HepG2 (cell line): ENCODE measurements around the gene TPPP2. TPM values are rescaled to one million over a fixed set of nuclear protein-coding genes. Genes with fewer than 3 reads are reported as not detected.

Experiments
- ARID3A ChIP-seq: IDR thresholded peaks from 2 replicates; pipeline ENCODE4 v1.6.1; 2012; ENCODE audit warnings: low read depth, low read length, improper control_type of control experiment
- CREB1 ChIP-seq, 2 experiments: fragments of 450-650 bp in 1 of 2; IDR thresholded peaks; 2 replicates each; pipeline ENCODE4 v1.6.1; 2016 to 2017; ENCODE audit warnings: control low read depth in 1 of 2, mild to moderate bottlenecking in 1 of 2, missing compliant biosample characterization in 1 of 2, missing genetic modification characterization in 1 of 2
- DMAP1 ChIP-seq: IDR thresholded peaks from 2 replicates; pipeline ENCODE4 v1.6.1; 2016
- E2F2 ChIP-seq: sonication (generic); formaldehyde crosslinking; IDR thresholded peaks from 2 replicates; pipeline ENCODE4 v1.4.0; 2020; ENCODE audit warnings: missing genetic modification reagents, borderline replicate concordance
- GABPB1 ChIP-seq: IDR thresholded peaks from 2 replicates; pipeline ENCODE4 v1.6.1; 2016; ENCODE audit warnings: mild to moderate bottlenecking, missing genetic modification reagents, moderate library complexity, missing compliant biosample characterization
- GLI4 ChIP-seq: sonication (generic); formaldehyde crosslinking; IDR thresholded peaks from 2 replicates; pipeline ENCODE4 v1.5.1; 2020; ENCODE audit warnings: missing genetic modification reagents, mild to moderate bottlenecking, moderate library complexity, borderline replicate concordance
- KAT7 ChIP-seq: IDR thresholded peaks from 2 replicates; pipeline ENCODE4 v1.6.1; 2018; ENCODE audit warnings: borderline replicate concordance, missing compliant biosample characterization
- MEIS2 ChIP-seq: sonication (generic); formaldehyde crosslinking; IDR thresholded peaks from 2 replicates; pipeline ENCODE4 v1.9.0; 2021; ENCODE audit warnings: mild to moderate bottlenecking, missing genetic modification reagents
- MTA1 ChIP-seq: sonication (generic); formaldehyde crosslinking; IDR thresholded peaks from 2 replicates; pipeline ENCODE4 v1.4.0; 2020; ENCODE audit warnings: missing genetic modification reagents, mild to moderate bottlenecking, borderline replicate concordance
- MXD3 ChIP-seq: IDR thresholded peaks from 2 replicates; pipeline ENCODE4 v1.6.1; 2016; ENCODE audit warnings: mild to moderate bottlenecking, missing biosample characterization, missing genetic modification reagents
- NCOA2 ChIP-seq: sonication (generic); formaldehyde crosslinking; IDR thresholded peaks from 2 replicates; pipeline ENCODE4 v1.8.0; 2022; ENCODE audit warnings: inconsistent platforms
- PHF8 ChIP-seq: sonication (generic); formaldehyde crosslinking; IDR thresholded peaks from 2 replicates; pipeline ENCODE4 v1.5.0; 2020; ENCODE audit warnings: missing genetic modification reagents
- SALL1 ChIP-seq: sonication (generic); formaldehyde crosslinking; IDR thresholded peaks from 2 replicates; pipeline ENCODE4 v1.8.0; 2022; ENCODE audit warnings: mild to moderate bottlenecking, missing genetic modification reagents
- TARDBP ChIP-seq: sonication (generic); formaldehyde crosslinking; IDR thresholded peaks from 2 replicates; pipeline ENCODE4 v1.8.0; 2022; ENCODE audit warnings: mild to moderate bottlenecking, missing genetic modification reagents
- TCF7 ChIP-seq: sonication (generic); IDR thresholded peaks from 2 replicates; pipeline ENCODE4 v1.6.1; 2016; ENCODE audit warnings: antibody characterized with exemption, low read depth
- TMF1 ChIP-seq: sonication (generic); formaldehyde crosslinking; IDR thresholded peaks from 2 replicates; pipeline ENCODE4 v1.8.1; 2022; ENCODE audit warnings: low read depth, missing genetic modification reagents
- ZFP90 ChIP-seq: sonication (generic); formaldehyde crosslinking; IDR thresholded peaks from 2 replicates; pipeline ENCODE4 v1.8.0; 2022; ENCODE audit warnings: missing genetic modification reagents, mild to moderate bottlenecking, inconsistent platforms, borderline replicate concordance
- ZFYVE20 ChIP-seq: sonication (generic); formaldehyde crosslinking; IDR thresholded peaks from 2 replicates; pipeline ENCODE4 v1.8.0; 2023; ENCODE audit warnings: low read depth, mild to moderate bottlenecking, moderate library complexity, missing genetic modification reagents, borderline replicate concordance
- ZNF205 ChIP-seq: IDR thresholded peaks from 2 replicates; pipeline ENCODE4 v1.6.1; 2018; ENCODE audit warnings: missing biosample characterization, missing genetic modification reagents
- ZNF430 ChIP-seq: sonication (generic); formaldehyde crosslinking; IDR thresholded peaks from 2 replicates; pipeline ENCODE4 v1.9.0; 2021; ENCODE audit warnings: mild to moderate bottlenecking, missing genetic modification reagents
- ZNF446 ChIP-seq: sonication (generic); formaldehyde crosslinking; IDR thresholded peaks from 2 replicates; pipeline ENCODE4 v1.5.0; 2020; ENCODE audit warnings: mild to moderate bottlenecking, missing genetic modification reagents
- ZNF605 ChIP-seq: sonication (generic); formaldehyde crosslinking; IDR thresholded peaks from 2 replicates; pipeline ENCODE4 v1.8.0; 2022; ENCODE audit warnings: mild to moderate bottlenecking, missing genetic modification reagents
- ZNF780A ChIP-seq: sonication (generic); formaldehyde crosslinking; IDR thresholded peaks from 2 replicates; pipeline ENCODE4 v1.8.0; 2022; ENCODE audit warnings: mild to moderate bottlenecking, missing genetic modification reagents, moderate library complexity
- ZNF878 ChIP-seq: sonication (generic); formaldehyde crosslinking; IDR thresholded peaks from 2 replicates; pipeline ENCODE4 v1.8.1; 2023; ENCODE audit warnings: mild to moderate bottlenecking, missing genetic modification reagents, moderate library complexity
- ZNF883 ChIP-seq: sonication (generic); formaldehyde crosslinking; IDR thresholded peaks from 2 replicates; pipeline ENCODE4 v1.5.1; 2020; ENCODE audit warnings: mild to moderate bottlenecking, missing genetic modification reagents; ENCODE audit errors: not compliant biosample characterization
- ZSCAN9 ChIP-seq: IDR thresholded peaks from 2 replicates; pipeline ENCODE4 v1.6.1; 2016; ENCODE audit warnings: borderline replicate concordance
- polyA plus RNA-seq, 8 experiments: library from polyadenylated mRNA; depleted of rRNA in 3 of 8; stranded (reverse) in 7 of 8; unstranded in 1 of 8; fragments of >200 nt; fragmentation: Illumina TruSeq in 4 of 8; extraction: Trizol in 4 of 8; gene quantifications; 2 replicates each; pipeline versions ENCODE4 v1.2.1 to v1.2.3, GENCODE V29; 2011 to 2016; ENCODE audit warnings: low read depth in 4 of 8, missing spikeins in 1 of 8, mixed read lengths in 1 of 8; ENCODE audit not compliant: insufficient read depth in 1 of 8
- total RNA-seq, 5 experiments: library from RNA; depleted of rRNA; stranded (reverse); fragments of >200 nt; fragmentation: Illumina TruSeq; extraction: Trizol; gene quantifications; 2 replicates each; pipeline ENCODE4 v1.2.3, GENCODE V29; 2016; ENCODE audit warnings: low read depth in 1 of 5

TPPP2 gene
- total and polyA plus RNA-seq, 2 of the 13 experiments (the other 11 are each of a cell fraction or from before 2014, with no cell fraction given), result 0.58 to 4.2 TPM

- TF ChIP-seq ZFYVE20 (CRISPR knock-in tag) (no peak), TARDBP (CRISPR knock-in tag) (peak; percentile 95), ZNF446 (CRISPR knock-in tag) (0 out of 2 replicates have a peak, but pooled peaks have one; percentile 18), GLI4 (0 out of 2 replicates have a peak, but pooled peaks have one; percentile 7), MTA1 (CRISPR knock-in tag) (0 out of 2 replicates have a peak, but pooled peaks have one; percentile 41), ZNF878 (CRISPR knock-in tag) (peak; percentile 74), ZNF605 (CRISPR knock-in tag) (peak; percentile 98), ZNF205 (CRISPR knock-in tag) (peak; percentile 85; the same call in 1 of the 2 replicates), SALL1 (CRISPR knock-in tag) (peak; percentile 99), NCOA2 (CRISPR knock-in tag) (peak; percentile 99), ZSCAN9 (CRISPR knock-in tag) (peak; percentile 83; the same call in 1 of the 2 replicates), MXD3 (CRISPR knock-in tag) (0 out of 2 replicates have a peak, but pooled peaks have one; percentile 38), DMAP1 (peak; percentile 66; the same call in 1 of the 2 replicates), ZNF780A (no peak), E2F2 (no peak), PHF8 (CRISPR knock-in tag) (peak; percentile 29; the same call in 1 of the 2 replicates), TCF7 (peak; percentile 97), MEIS2 (peak; percentile 98), TMF1 (CRISPR knock-in tag) (no peak), KAT7 (no peak; the same call in 1 of the 2 replicates), ZNF430 (CRISPR knock-in tag) (peak; percentile 97), ZNF883 (no peak), GABPB1 (CRISPR knock-in tag) (peak; percentile 45; the same call in 1 of the 2 replicates), ARID3A (peak; percentile 88), CREB1 (IDR thresholded peaks at IDR 0.05) (peak; percentile 30; the same call in 1 of the 2 replicates), CREB1 (CRISPR knock-in tag; IDR thresholded peaks at IDR 0.05) (peak; percentile 49; the same call in 1 of the 2 replicates), ZFP90 (CRISPR knock-in tag) (peak; percentile 66; the same call in 1 of the 2 replicates)
These were observed 24.2 kb downstream of the TPPP2 start (continued) for GRCh38 chr14:21054123-21054767.
